GM19324 (cell line): Measurements from ENCODE around the gene AOPEP.
A peak's percentile ranks its signal among the peaks of the same experiment; 100 is the strongest.
"Not testable (repeated sequence)": the region's sequence is repeated elsewhere in the genome, so short reads cannot be mapped to it uniquely, and the experiment has no call there.

Experiments
- ATAC-seq: cut with Tn5 transposase; IDR thresholded peaks from one replicate; pipeline ENCODE4 v1.9.1; 2021; ENCODE audit warnings: mild to moderate bottlenecking, moderate library complexity; ENCODE audit not compliant: unreplicated experiment, low FRiP score

The AOPEP gene

GRCh38 chr9:94999832-95000231 is 273.3 kb downstream of the AOPEP start:
- ATAC-seq: no peak

DNA sequence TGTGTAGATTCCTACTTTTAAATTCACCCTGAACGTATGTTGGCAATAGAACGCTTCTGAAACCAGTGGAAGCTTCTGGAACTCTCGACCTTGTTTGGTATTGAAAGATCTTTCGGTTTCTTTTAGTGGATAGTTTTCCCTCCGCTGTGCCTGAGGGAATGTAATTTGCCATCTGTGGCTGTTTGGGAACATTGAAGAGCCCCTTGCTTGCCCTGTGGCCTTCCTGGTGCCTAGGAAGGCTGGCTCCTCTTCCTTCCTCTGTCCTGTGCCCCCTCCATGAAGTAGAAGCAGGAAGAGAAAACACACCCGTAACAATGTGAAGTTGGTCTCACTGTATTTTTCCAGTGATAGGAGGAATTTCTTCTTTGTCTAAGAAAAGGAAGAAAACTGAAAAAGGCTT is 274.3 kb downstream of the AOPEP start:
- no peak for ATAC-seq

- no peak for ATAC-seq
Observed at GRCh38 chr9:95001720-95002119, 275.2 kb downstream of the AOPEP start.

GRCh38 chr9:95003689-95004410 is 277.4 kb downstream of the AOPEP start:
- ATAC-seq: no peak

GRCh38 chr9:95004411-95005277 is 278.1 kb downstream of the AOPEP start:
- peak; percentile 59 for ATAC-seq

DNA sequence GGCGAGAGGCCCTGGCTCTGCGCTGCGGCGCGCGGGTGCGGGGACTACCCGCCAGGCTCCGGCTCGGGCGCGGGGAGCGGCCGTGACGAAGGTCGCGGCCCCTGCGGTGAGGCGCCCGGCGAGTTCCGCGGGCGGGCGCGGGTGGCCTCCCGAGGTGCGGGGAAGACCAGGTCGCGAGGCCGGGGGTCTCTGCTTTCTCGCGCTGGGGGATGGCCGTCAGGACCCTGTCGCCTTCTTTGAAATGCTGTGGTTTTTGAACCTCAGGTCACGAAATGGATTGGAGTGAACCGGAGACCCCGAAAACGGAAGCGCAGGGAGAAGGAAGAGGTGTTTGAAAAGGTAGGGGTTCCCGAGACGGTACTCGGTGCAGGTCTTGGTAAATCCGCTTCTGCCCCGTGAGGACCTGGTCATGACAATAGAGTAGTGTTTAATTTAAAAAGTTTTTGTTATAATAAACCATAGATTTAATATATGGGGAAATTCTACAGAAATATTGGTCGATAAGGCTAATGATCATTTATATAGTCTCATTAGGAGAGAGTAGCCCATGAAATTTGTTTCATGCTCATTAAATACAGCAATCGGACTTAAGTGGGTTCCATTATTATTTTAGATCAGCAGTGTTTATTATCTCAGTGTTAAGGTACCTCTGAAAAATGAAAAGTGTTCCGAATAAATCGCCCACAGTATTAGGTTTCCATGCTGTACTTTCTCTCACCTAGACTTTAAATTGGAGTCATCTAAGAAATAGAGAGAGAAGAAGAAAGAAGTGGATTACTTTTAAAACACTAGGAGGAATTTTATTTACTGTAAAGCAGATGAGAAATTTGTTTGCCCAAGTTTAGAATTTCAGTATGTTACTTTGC is 279.0 kb downstream of the AOPEP start:
- ATAC-seq: peak; percentile 26

DNA sequence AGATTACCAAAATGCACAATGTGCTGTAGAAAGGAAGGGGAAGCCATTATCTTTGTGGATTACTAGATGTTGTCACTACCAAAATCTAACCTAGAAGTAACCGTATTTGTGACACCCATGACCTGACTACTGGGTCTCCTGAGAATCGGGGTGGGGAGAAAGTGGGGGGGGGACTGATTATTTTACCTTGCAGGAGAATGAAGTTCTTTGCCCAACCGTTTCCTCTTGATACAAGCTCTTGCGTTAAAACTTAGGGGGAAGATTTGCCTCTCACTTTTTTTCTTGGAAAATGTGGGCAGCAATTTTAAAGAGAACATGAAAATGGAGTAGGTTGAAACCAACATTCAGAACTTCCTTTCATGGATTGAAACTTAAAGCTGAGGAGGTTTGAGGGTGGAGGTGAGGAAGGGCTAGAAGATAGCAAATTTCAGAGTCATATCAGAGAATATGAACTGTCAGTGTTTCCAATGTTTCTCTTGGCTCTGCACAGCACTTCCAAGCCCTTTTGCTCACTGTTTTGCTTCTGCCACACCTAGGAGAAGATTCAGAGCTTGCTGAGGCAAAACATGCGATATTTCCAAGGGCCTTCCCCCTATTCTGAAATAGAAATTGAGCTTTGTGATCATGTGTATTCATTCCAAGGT is 280.8 kb downstream of the AOPEP start:
- ATAC-seq: no peak

- no peak for ATAC-seq
Observed at GRCh38 chr9:95008151-95008771, 281.8 kb downstream of the AOPEP start.

GRCh38 chr9:95009459-95009858 is 283.0 kb downstream of the AOPEP start:
- ATAC-seq: no peak

GRCh38 chr9:95010431-95010838 is 283.9 kb downstream of the AOPEP start:
- ATAC-seq: no peak

DNA sequence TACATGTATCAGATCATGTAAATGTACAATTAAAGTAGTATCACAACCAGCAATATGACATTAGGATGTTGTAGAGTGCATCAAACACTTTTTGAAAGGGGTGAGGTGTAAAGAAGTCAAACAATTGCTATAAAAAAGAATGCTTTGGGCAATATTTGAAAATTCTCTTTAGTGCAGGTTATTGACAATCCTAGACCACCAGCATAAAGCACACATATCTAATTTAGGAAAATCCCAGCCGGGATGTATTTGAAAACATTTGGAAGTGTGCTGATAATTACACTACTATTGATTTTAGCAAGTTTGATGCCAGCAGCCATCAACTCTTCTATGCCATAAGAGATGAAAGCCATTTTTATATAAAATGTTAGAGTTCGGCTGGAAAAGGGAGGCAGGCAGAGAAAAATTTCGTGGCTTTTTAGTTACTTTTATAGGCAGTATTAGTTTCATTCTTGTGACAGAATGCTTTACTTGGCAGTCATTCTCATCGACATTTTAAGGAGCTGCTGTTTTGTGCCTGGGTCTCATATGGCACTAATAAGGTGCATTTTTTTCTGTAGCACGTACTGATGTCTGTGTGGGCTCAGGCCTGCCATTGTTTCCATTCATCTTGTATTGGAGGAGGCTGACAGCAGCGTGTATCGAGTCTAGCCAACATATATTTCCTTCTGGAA is 285.7 kb downstream of the AOPEP start:
- no peak for ATAC-seq

GRCh38 chr9:95012902-95013301 is 286.4 kb downstream of the AOPEP start:
- ATAC-seq: no peak

DNA sequence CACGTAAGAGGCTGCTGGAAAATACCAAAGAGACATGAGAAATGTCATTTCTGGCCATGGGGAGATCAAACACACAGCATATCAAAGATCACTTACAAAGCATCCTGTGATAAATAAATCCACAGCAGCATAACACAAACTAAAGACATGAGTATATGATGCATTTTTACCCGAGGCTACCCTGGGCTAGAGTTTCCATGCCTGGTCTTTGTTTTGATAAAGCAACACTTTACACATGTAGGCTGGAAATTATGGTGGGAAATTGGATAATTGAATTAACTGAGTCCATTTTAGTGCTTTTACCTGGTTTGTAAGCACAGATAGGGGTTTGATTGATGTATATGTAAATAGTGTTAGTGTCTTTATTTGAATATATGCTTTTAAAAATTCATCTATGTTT is 288.4 kb downstream of the AOPEP start:
- ATAC-seq: no peak

DNA sequence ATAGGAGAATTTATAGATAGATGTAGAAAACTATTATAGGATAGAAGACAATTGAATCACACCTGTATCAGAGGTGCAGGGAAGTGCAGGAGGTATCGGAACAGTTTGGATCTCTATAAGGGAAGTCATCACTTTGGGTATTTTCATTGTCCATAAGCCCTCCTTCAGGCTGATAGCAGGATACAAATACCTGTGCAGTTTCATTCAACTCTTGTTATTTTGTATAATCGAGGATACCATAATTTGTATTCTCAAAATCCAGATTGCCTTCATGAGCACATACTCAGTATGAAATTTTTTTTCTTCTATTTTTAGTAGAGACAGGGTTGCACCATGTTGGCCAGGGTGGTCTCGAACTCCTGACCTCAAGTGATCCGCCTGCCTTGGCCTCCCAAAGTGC is 289.1 kb downstream of the AOPEP start:
- ATAC-seq: no peak

GRCh38 chr9:95017062-95017461 is 290.6 kb downstream of the AOPEP start:
- no peak for ATAC-seq

GRCh38 chr9:95017661-95018060 is 291.2 kb downstream of the AOPEP start:
- no peak for ATAC-seq

GRCh38 chr9:95018099-95018936 is 291.8 kb downstream of the AOPEP start:
- ATAC-seq: no peak

DNA sequence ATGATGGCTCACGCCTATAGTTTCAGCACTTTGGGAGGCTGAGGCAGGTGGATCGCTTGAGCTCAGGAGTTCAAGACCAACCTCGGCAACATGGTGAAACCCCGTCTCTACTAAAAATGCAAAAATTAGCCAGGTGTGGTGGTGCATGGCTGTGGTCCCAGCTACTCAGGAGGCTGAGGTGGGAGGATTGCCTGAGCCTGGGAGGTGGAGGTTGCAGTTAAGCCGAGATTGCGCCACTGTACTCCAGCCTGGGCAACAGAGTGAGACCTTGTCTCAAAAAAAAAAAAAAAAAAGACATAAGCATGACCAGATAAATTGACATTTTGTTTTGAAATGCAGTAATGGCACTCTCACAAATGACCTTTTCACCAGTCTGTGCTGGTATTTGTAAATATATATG is 294.1 kb downstream of the AOPEP start:
- ATAC-seq: not testable (repeated sequence)
